Nephron progenitor cell (in vitro differentiated cells): ENCODE results near the gene ARID5A.

Experiments
- DNase-seq: peaks from one replicate; pipeline ENCODE4 v3.0.0; 2021
- H3K27ac Mint-ChIP-seq: 2 replicates; pipeline ENCODE4 v1.8.0; 2021; ENCODE audit warnings: mild to moderate bottlenecking, moderate library complexity, mixed read lengths
- H3K27me3 Mint-ChIP-seq: 2 replicates; pipeline ENCODE4 v1.8.0; 2021; ENCODE audit warnings: mild to moderate bottlenecking, low read depth, mixed read lengths; ENCODE audit not compliant: poor library complexity
- H3K36me3 Mint-ChIP-seq: 2 replicates; pipeline ENCODE4 v1.8.0; 2021; ENCODE audit warnings: low read depth, mixed read lengths
- H3K4me1 Mint-ChIP-seq: 2 replicates; pipeline ENCODE4 v1.8.0; 2021; ENCODE audit warnings: mixed read lengths
- H3K4me3 Mint-ChIP-seq: 2 replicates; pipeline ENCODE4 v1.8.0; 2021; ENCODE audit warnings: mild to moderate bottlenecking, moderate library complexity, mixed read lengths
- H3K9me3 Mint-ChIP-seq: 2 replicates; pipeline ENCODE4 v1.8.0; 2021; ENCODE audit warnings: mild to moderate bottlenecking, moderate library complexity, mixed read lengths
- CTCF ChIP-seq: fragments of 200-600 bp; sonication (generic); IDR thresholded peaks from 2 replicates; pipeline ENCODE4 v1.5.0; 2021; ENCODE audit warnings: antibody characterized with exemption

Gene ARID5A

GRCh38 chr2:96540136-96540535, 3.6 kb downstream of the ARID5A start:
- no peak for TF ChIP-seq CTCF
- DNase-seq: no peak
- Mint-ChIP-seq H3K4me1 (peaks cover 34% of the 10 kb centered on the region), H3K27ac (no peak overlapping the region), H3K9me3 (peaks cover 15% of the 10 kb centered on the region), H3K36me3 (peaks cover 20% of the 10 kb centered on the region), H3K27me3 (peaks cover 24% of the 10 kb centered on the region), H3K4me3 (peak overlapping the region; percentile 20)

GRCh38 chr2:96541398-96542152, 5.0 kb downstream of the ARID5A start:
- Mint-ChIP-seq H3K36me3 (peaks cover 25% of the 10 kb centered on the region), H3K27me3 (peaks cover 24% of the 10 kb centered on the region), H3K27ac (no peak overlapping the region), H3K4me1 (peaks cover 21% of the 10 kb centered on the region), H3K9me3 (peaks cover 24% of the 10 kb centered on the region), H3K4me3 (no peak overlapping the region)
- TF ChIP-seq CTCF: no peak
- DNase-seq: no peak

GRCh38 chr2:96542357-96542977, 5.9 kb downstream of the ARID5A start:
- peaks cover 25% of the 10 kb centered on the region for H3K36me3 Mint-ChIP-seq
- no peak for TF ChIP-seq CTCF
- no peak for DNase-seq
- no peak overlapping the region for H3K27ac Mint-ChIP-seq
- peaks cover 24% of the 10 kb centered on the region for H3K9me3 Mint-ChIP-seq
- no peak overlapping the region for H3K4me3 Mint-ChIP-seq
- H3K27me3 Mint-ChIP-seq: peaks cover 21% of the 10 kb centered on the region
- H3K4me1 Mint-ChIP-seq: peaks cover 21% of the 10 kb centered on the region

- Mint-ChIP-seq H3K4me1 (no peaks in the 10 kb centered on the region), H3K36me3 (peaks cover 25% of the 10 kb centered on the region), H3K9me3 (peaks cover 24% of the 10 kb centered on the region), H3K27me3 (no peaks in the 10 kb centered on the region), H3K27ac (no peak overlapping the region), H3K4me3 (no peak overlapping the region)
- TF ChIP-seq CTCF: no peak
- DNase-seq: no peak
Observed at GRCh38 chr2:96546321-96546720, 9.8 kb downstream of the ARID5A start.

- DNase-seq: no peak
- Mint-ChIP-seq H3K9me3 (peaks cover 24% of the 10 kb centered on the region), H3K27ac (no peak overlapping the region), H3K27me3 (no peaks in the 10 kb centered on the region), H3K4me1 (no peaks in the 10 kb centered on the region), H3K4me3 (no peak overlapping the region), H3K36me3 (peaks cover 25% of the 10 kb centered on the region)
- TF ChIP-seq CTCF: no peak
Observed at GRCh38 chr2:96546797-96547196, 10.2 kb downstream of the ARID5A start.
